Measurements from ENCODE around the gene PERCC1. TPM values are rescaled to one million over a fixed set of nuclear protein-coding genes. Genes with fewer than 3 reads are reported as not detected.
A peak's percentile ranks its signal among the peaks of the same experiment; 100 is the strongest.

PERCC1 gene
- total RNA-seq, 2 experiments from 2014 or later: 0.30 TPM; not detected in 1

GRCh38 chr16:1472974-1473373, 42.1 kb downstream of the PERCC1 start:
- Mint-ChIP-seq H3K9me3 (no peaks in the 10 kb centered on the region), H3K27me3 (no peaks in the 10 kb centered on the region), H3K4me1 (ENCODE audit: low read depth) (peaks cover 47% of the 10 kb centered on the region), H3K36me3 (ENCODE audit: low read depth) (no peaks in the 10 kb centered on the region), H3K4me3 (peak overlapping the region; percentile 82), H3K27ac (peak overlapping the region; percentile 53)
- no peak for TF ChIP-seq CTCF (IDR thresholded peaks at IDR 0.05)
- Histone ChIP-seq H3K27me3 (ENCODE audit: control insufficient read depth in 1 of 2, insufficient read depth in 2 of 2, low read length in 2 of 2) (no peaks in the 10 kb centered on the region), H3K4me3 (ENCODE audit: low read length) (no peak overlapping the region), H3K36me3 (ENCODE audit: insufficient read depth, low read length) (no peaks in the 10 kb centered on the region), H3K9me3 (ENCODE audit: control insufficient read depth in 1 of 2, insufficient read depth in 1 of 2, low read length in 2 of 2) (no peaks in the 10 kb centered on the region), H3K4me1 (ENCODE audit: insufficient read depth, low read length) (peaks cover 41% of the 10 kb centered on the region), H3K27ac (ENCODE audit: low read depth in 1 of 2, low read length in 2 of 2) (no peak overlapping the region)
- ChIA-PET POLR2A (no interaction called here), CTCF (no interaction called here)
- ATAC-seq (ENCODE audit: poor library complexity): no peak
- intact Hi-C loops (cut with DNase I, micrococcal nuclease): loop anchor here (10.0 kb wide), 4 partner anchors 48 to 572 kb away; partner anchors contain the start of genes NTHL1 (in 1 of the 2), TMEM204 (in 1 of the 2), TSC2 (in 1 of the 2) and UBE2I (in 1 of the 2)
- DNase-seq: no peak

- Mint-ChIP-seq H3K27me3 (no peaks in the 10 kb centered on the region), H3K9me3 (no peaks in the 10 kb centered on the region), H3K27ac (peak overlapping the region; percentile 64), H3K4me1 (ENCODE audit: low read depth) (peaks cover 47% of the 10 kb centered on the region), H3K4me3 (peak overlapping the region; percentile 72), H3K36me3 (ENCODE audit: low read depth) (no peaks in the 10 kb centered on the region)
- ATAC-seq (ENCODE audit: poor library complexity) (no peak), DNase-seq (no peak)
- peaks cover 41% of the 10 kb centered on the region for H3K4me1 ChIP-seq (ENCODE audit: insufficient read depth, low read length)
- H3K9me3 ChIP-seq (ENCODE audit: control insufficient read depth in 1 of 2, insufficient read depth in 1 of 2, low read length in 2 of 2): no peaks in the 10 kb centered on the region
- no peaks in the 10 kb centered on the region for H3K36me3 ChIP-seq (ENCODE audit: insufficient read depth, low read length)
- H3K27ac ChIP-seq (ENCODE audit: low read depth in 1 of 2, low read length in 2 of 2): peak overlapping the region in 1 of 2 donors; percentile 84
- intact Hi-C loops (cut with DNase I, micrococcal nuclease): loop anchor here (2.0 to 10.0 kb wide), 6 partner anchors 19 to 571 kb away; partner anchors contain the start of genes UQCC4 (in 2 of the 2), NTHL1 (in 1 of the 2), TELO2 (in 1 of the 2) and TMEM204 (in 1 of the 2)
- no peak for TF ChIP-seq CTCF (IDR thresholded peaks at IDR 0.05)
- ChIA-PET POLR2A (interaction anchor here (1.3 kb wide), 1 partner anchor 53 kb away, joined by 4 read pairs; no protein-coding TSS in a partner anchor), CTCF (no interaction called here)
- peak overlapping the region; percentile 62 for H3K4me3 ChIP-seq (ENCODE audit: low read length)
- no peaks in the 10 kb centered on the region for H3K27me3 ChIP-seq (ENCODE audit: control insufficient read depth in 1 of 2, insufficient read depth in 2 of 2, low read length in 2 of 2)
These were observed 43.4 kb downstream of the PERCC1 start for GRCh38 chr16:1474082-1474795.

GRCh38 chr16:1474796-1475551, 44.1 kb downstream of the PERCC1 start, which contains the start of gene CLCN7:
Gene CLCN7 (minus strand): TSS chr16:1475028. CDS start chr16:1474974, 54 bp downstream.
- CTCF ChIA-PET: no interaction called here
- DNase-seq: peak; percentile 70 to 94 (median 84)
- peak within 1 kb of the TSS; percentile 72 to 84 for H3K27ac ChIP-seq (ENCODE audit: low read depth in 1 of 2, low read length in 2 of 2)
- Mint-ChIP-seq H3K4me1 (ENCODE audit: low read depth) (peaks cover 43% of the 10 kb centered on the region), H3K36me3 (ENCODE audit: low read depth) (no peaks in the 10 kb centered on the region), H3K27me3 (no peaks in the 10 kb centered on the region), H3K4me3 (peak within 1 kb of the TSS; percentile 88), H3K9me3 (no peaks in the 10 kb centered on the region), H3K27ac (peak within 1 kb of the TSS; percentile 89)
- no peaks in the 10 kb centered on the region for H3K36me3 ChIP-seq (ENCODE audit: insufficient read depth, low read length)
- intact Hi-C loops (cut with DNase I, micrococcal nuclease): loop anchor here (1.0 to 10.0 kb wide), 9 partner anchors 18 to 570 kb away; partner anchors contain the start of genes TELO2 (in 2 of the 2), TMEM204 (in 2 of the 2), UQCC4 (in 2 of the 2) and CRAMP1 (in 1 of the 2)
- H3K4me3 ChIP-seq (ENCODE audit: low read length): peak within 1 kb of the TSS; percentile 62
- peaks cover 41% of the 10 kb centered on the region for H3K4me1 ChIP-seq (ENCODE audit: insufficient read depth, low read length)
- ATAC-seq (ENCODE audit: poor library complexity): peak; percentile 87
- POLR2A ChIA-PET: interaction anchor here (0.8 to 1.3 kb wide), 2 partner anchors 18 to 59 kb away, joined by 3 to 4 read pairs; partner anchors contain the start of genes TELO2 and TMEM204
- no peaks in the 10 kb centered on the region for H3K9me3 ChIP-seq (ENCODE audit: control insufficient read depth in 1 of 2, insufficient read depth in 1 of 2, low read length in 2 of 2)
- TF ChIP-seq CTCF (IDR thresholded peaks at IDR 0.05): no peak
- H3K27me3 ChIP-seq (ENCODE audit: control insufficient read depth in 1 of 2, insufficient read depth in 2 of 2, low read length in 2 of 2): no peaks in the 10 kb centered on the region
